Measurements from ENCODE around the gene ZNF778. TPM values are rescaled to one million over a fixed set of nuclear protein-coding genes. Genes with fewer than 3 reads are reported as not detected.
"Not testable (repeated sequence)": the region's sequence is repeated elsewhere in the genome, so short reads cannot be mapped to it uniquely, and the experiment has no call there.

Gene ZNF778
- total and polyA plus RNA-seq, 2 donors (not counting 1 experiment from before 2014, with no cell fraction given) = 4.3 to 9.4 TPM

DNA sequence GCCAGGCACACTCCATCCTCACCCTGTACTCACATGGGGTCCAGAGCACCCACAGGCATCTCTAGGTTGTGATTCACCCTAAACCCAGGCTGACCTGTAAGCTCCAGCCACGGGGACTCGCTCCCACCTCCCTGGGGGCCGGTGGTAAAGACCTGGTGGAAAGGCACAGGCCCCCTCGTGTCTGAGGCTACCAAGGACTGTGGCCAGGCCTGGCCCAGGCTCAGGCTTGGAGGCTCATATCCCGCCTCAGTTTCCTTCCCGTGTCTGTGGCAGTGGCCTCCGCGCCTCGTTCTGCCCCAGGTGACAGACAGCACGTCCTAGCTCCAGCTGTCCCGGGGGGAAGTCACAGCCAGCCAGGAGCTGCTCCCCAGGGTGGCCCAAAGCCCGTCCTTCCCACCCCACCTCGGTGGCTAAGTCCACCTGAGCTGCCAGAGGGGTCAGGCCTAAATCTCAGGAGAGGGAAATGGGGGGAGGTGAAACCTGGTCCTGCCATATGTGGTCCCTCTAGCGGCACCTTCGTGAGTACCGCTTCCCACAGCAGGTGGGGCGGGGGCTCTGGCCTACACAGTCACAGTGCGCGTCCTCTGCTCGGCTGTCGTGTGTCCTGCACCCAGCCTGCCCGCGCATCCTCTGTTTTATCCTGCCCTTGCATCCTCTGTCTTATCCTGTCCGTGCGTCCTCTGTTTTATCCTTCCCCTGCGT, 33.4 kb upstream of the ZNF778 start:
- Histone ChIP-seq H3K9me3 (ENCODE audit: control insufficient read depth, insufficient read depth, low read depth, low read length) (no peaks in the 10 kb centered on the region), H3K79me2 (ENCODE audit: control insufficient read depth, insufficient read depth, low read length) (no peaks in the 10 kb centered on the region), H3K36me3 (ENCODE audit: control insufficient read depth, insufficient read depth, low read length) (no peaks in the 10 kb centered on the region), H3K27me3 (ENCODE audit: control insufficient read depth, insufficient read depth, low read length) (peaks cover 5% of the 10 kb centered on the region), H3K4me2 (ENCODE audit: extremely low read depth, insufficient read depth, low read length) (no peak overlapping the region), H3K27ac (ENCODE audit: insufficient read depth, low read length) (no peak overlapping the region), H3K4me3 (replicated peaks in 1 of 4; ENCODE audit: control extremely low read depth in 1 of 4, insufficient read depth in 1 of 4, low read depth in 3 of 4, low read length in 4 of 4) (no peak overlapping the region), H3K4me1 (ENCODE audit: control insufficient read depth, extremely low read depth, insufficient read depth, low read length) (no peaks in the 10 kb centered on the region), H4K20me1 (ENCODE audit: control insufficient read depth, extremely low read depth, insufficient read depth, low read length) (no peaks in the 10 kb centered on the region), H2AFZ (ENCODE audit: low read length) (no peak overlapping the region), H3K9ac (ENCODE audit: insufficient read depth, low read length) (no peak overlapping the region)
- no peak for DNase-seq (ENCODE audit: low read depth in 2 of 2)
- no peak for TF ChIP-seq EZH2 (IDR thresholded peaks at IDR 0.05; ENCODE audit: low read length, missing control alignments)
- TF ChIP-seq, protein P1, sequence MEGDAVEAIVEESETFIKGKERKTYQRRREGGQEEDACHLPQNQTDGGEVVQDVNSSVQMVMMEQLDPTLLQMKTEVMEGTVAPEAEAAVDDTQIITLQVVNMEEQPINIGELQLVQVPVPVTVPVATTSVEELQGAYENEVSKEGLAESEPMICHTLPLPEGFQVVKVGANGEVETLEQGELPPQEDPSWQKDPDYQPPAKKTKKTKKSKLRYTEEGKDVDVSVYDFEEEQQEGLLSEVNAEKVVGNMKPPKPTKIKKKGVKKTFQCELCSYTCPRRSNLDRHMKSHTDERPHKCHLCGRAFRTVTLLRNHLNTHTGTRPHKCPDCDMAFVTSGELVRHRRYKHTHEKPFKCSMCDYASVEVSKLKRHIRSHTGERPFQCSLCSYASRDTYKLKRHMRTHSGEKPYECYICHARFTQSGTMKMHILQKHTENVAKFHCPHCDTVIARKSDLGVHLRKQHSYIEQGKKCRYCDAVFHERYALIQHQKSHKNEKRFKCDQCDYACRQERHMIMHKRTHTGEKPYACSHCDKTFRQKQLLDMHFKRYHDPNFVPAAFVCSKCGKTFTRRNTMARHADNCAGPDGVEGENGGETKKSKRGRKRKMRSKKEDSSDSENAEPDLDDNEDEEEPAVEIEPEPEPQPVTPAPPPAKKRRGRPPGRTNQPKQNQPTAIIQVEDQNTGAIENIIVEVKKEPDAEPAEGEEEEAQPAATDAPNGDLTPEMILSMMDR (conservative IDR thresholded peaks at IDR 0.05 in 1 of 2, IDR thresholded peaks at IDR 0.05 in 1 of 2; ENCODE audit: low read depth in 1 of 2, low read length in 2 of 2) = no peak

DNA sequence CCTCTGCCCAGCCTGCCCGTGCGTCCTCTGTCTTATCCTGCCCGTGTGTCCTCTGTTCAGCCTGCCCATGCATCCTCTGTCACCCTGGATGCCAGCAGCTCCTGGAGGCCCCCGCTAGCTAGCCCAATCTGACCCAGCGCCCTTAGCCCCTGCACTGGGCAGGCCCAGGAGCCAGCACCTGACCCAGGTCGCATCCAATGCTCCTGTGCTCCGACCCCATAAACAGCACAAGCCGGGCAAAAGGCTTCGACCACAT, 32.9 kb upstream of the ZNF778 start:
- TF ChIP-seq, protein P1 (conservative IDR thresholded peaks at IDR 0.05 in 1 of 2, IDR thresholded peaks at IDR 0.05 in 1 of 2; ENCODE audit: low read depth in 1 of 2, low read length in 2 of 2) = no peak
- TF ChIP-seq EZH2 (IDR thresholded peaks at IDR 0.05; ENCODE audit: low read length, missing control alignments) = no peak

DNA sequence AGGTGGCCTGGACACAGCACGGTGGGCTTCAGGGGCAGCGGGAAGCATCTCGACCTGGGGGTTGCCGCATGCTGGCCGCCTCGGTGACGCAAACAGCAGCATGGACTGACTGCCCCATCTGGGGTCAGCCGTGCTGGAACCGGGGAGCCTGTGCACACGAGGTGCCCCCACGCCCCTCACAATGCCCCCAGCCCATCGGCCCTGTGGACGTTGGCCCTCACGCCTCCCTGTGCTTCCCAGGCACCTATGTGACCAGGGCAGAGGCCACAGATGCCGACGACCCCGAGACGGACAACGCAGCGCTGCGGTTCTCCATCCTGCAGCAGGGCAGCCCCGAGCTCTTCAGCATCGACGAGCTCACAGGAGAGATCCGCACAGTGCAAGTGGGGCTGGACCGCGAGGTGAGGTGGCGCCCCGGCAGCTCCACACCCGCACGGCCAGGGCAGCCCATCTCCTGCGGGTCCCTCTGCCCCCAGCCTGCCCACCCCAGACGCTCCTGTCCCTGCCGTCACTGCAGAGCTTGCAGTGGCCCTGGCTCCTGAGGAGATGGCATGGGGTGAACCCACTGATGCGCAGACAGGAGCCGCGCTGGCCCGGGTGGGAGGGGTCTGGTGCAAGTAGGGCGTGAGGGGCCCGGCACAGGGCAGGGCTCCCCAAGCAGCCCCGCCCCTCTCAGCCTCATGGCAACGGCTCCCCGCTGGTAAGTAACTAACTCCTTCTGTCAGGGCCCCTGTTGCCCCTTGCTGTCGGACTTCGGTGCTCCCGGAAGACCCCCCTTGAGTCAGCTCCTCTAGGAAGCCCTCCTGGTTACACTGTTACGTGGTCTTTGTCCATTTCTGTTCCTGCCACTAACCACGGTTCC, 32.3 kb upstream of the ZNF778 start:
- no peak overlapping the region for H3K4me2 ChIP-seq (ENCODE audit: extremely low read depth, insufficient read depth, low read length)
- H3K36me3 ChIP-seq (ENCODE audit: control insufficient read depth, insufficient read depth, low read length) = no peaks in the 10 kb centered on the region
- TF ChIP-seq EZH2 (IDR thresholded peaks at IDR 0.05; ENCODE audit: low read length, missing control alignments) = no peak
- TF ChIP-seq, protein P1 (conservative IDR thresholded peaks at IDR 0.05 in 1 of 2, IDR thresholded peaks at IDR 0.05 in 1 of 2; ENCODE audit: low read depth in 1 of 2, low read length in 2 of 2) = no peak
- H3K9me3 ChIP-seq (ENCODE audit: control insufficient read depth, insufficient read depth, low read depth, low read length) = no peaks in the 10 kb centered on the region
- H2AFZ ChIP-seq (ENCODE audit: low read length) = no peak overlapping the region
- no peak for DNase-seq (ENCODE audit: low read depth in 2 of 2)
- no peaks in the 10 kb centered on the region for H4K20me1 ChIP-seq (ENCODE audit: control insufficient read depth, extremely low read depth, insufficient read depth, low read length)
- no peaks in the 10 kb centered on the region for H3K79me2 ChIP-seq (ENCODE audit: control insufficient read depth, insufficient read depth, low read length)
- peaks cover 5% of the 10 kb centered on the region for H3K27me3 ChIP-seq (ENCODE audit: control insufficient read depth, insufficient read depth, low read length)
- H3K9ac ChIP-seq (ENCODE audit: insufficient read depth, low read length) = no peak overlapping the region
- H3K27ac ChIP-seq (ENCODE audit: insufficient read depth, low read length) = no peak overlapping the region
- H3K4me3 ChIP-seq (replicated peaks in 1 of 4; ENCODE audit: control extremely low read depth in 1 of 4, insufficient read depth in 1 of 4, low read depth in 3 of 4, low read length in 4 of 4) = no peak overlapping the region
- no peaks in the 10 kb centered on the region for H3K4me1 ChIP-seq (ENCODE audit: control insufficient read depth, extremely low read depth, insufficient read depth, low read length)

More for the DNA sequence above, 32.9 kb upstream of the ZNF778 start:
- no peak overlapping the region for H3K9ac ChIP-seq (ENCODE audit: insufficient read depth, low read length)
- H3K4me3 ChIP-seq (replicated peaks in 1 of 4; ENCODE audit: control extremely low read depth in 1 of 4, insufficient read depth in 1 of 4, low read depth in 3 of 4, low read length in 4 of 4) = no peak overlapping the region
- H2AFZ ChIP-seq (ENCODE audit: low read length) = no peak overlapping the region
- no peaks in the 10 kb centered on the region for H3K79me2 ChIP-seq (ENCODE audit: control insufficient read depth, insufficient read depth, low read length)
- no peaks in the 10 kb centered on the region for H3K36me3 ChIP-seq (ENCODE audit: control insufficient read depth, insufficient read depth, low read length)
- H3K4me1 ChIP-seq (ENCODE audit: control insufficient read depth, extremely low read depth, insufficient read depth, low read length) = no peaks in the 10 kb centered on the region
- no peak for DNase-seq (ENCODE audit: low read depth in 2 of 2)
- peaks cover 5% of the 10 kb centered on the region for H3K27me3 ChIP-seq (ENCODE audit: control insufficient read depth, insufficient read depth, low read length)
- no peak overlapping the region for H3K27ac ChIP-seq (ENCODE audit: insufficient read depth, low read length)
- H3K9me3 ChIP-seq (ENCODE audit: control insufficient read depth, insufficient read depth, low read depth, low read length) = no peaks in the 10 kb centered on the region
- no peaks in the 10 kb centered on the region for H4K20me1 ChIP-seq (ENCODE audit: control insufficient read depth, extremely low read depth, insufficient read depth, low read length)
- H3K4me2 ChIP-seq (ENCODE audit: extremely low read depth, insufficient read depth, low read length) = no peak overlapping the region

DNA sequence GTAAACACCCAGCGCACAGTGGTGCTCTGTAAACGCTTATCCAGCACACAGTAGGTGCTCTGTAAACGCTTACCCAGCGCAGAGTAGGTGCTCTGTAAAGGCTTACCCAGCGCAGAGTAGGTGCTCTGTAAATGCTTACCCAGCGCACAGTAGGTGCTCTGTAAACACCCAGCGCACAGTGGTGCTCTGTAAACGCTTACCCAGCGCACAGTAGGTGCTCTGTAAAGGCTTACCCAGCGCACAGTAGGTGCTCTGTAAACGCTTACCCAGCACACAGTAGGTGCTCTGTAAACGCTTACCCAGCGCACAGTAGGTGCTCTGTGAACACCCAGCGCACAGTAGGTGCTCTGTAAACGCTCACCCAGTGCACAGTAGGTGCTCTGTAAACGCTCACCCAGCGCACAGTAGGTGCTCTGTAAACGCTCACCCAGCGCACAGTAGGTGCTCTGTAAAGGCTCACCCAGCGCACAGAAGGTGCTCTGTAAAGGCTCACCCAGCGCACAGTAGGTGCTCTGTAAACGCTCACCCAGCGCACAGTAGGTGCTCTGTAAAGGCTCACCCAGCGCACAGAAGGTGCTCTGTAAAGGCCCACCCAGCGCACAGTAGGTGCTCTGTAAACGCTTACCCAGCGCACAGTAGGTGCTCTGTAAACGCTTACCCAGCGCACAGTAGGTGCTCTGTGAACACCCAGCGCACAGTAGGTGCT, 31.5 kb upstream of the ZNF778 start:
- not testable (repeated sequence) for H2AFZ ChIP-seq (ENCODE audit: low read length); H3K4me2 ChIP-seq (ENCODE audit: extremely low read depth, insufficient read depth, low read length); H4K20me1 ChIP-seq (ENCODE audit: control insufficient read depth, extremely low read depth, insufficient read depth, low read length); H3K27me3 ChIP-seq (ENCODE audit: control insufficient read depth, insufficient read depth, low read length); H3K9me3 ChIP-seq (ENCODE audit: control insufficient read depth, insufficient read depth, low read depth, low read length); H3K4me1 ChIP-seq (ENCODE audit: control insufficient read depth, extremely low read depth, insufficient read depth, low read length); DNase-seq (ENCODE audit: low read depth in 2 of 2); H3K9ac ChIP-seq (ENCODE audit: insufficient read depth, low read length); H3K4me3 ChIP-seq (replicated peaks in 1 of 4; ENCODE audit: control extremely low read depth in 1 of 4, insufficient read depth in 1 of 4, low read depth in 3 of 4, low read length in 4 of 4); H3K79me2 ChIP-seq (ENCODE audit: control insufficient read depth, insufficient read depth, low read length); H3K36me3 ChIP-seq (ENCODE audit: control insufficient read depth, insufficient read depth, low read length); H3K27ac ChIP-seq (ENCODE audit: insufficient read depth, low read length)
